ENCODE measurements around the gene ARHGAP28.

GRCh38 chr18:6744816-6745455 lies 15.4 kb downstream of the ARHGAP28 start:
- no peak for TF ChIP-seq CTCF (IDR thresholded peaks at IDR 0.05 in 2 of 3, conservative IDR thresholded peaks at IDR 0.05 in 1 of 3; ENCODE audit: control insufficient read depth in 2 of 3, extremely low read depth in 1 of 3, insufficient read depth in 1 of 3, low read depth in 3 of 3, low read length in 3 of 3)
- TF ChIP-seq RFX5 (IDR thresholded peaks at IDR 0.05; ENCODE audit: low read depth, low read length), result no peak
- TF ChIP-seq CHD2 (IDR thresholded peaks at IDR 0.05; ENCODE audit: borderline replicate concordance, low read depth, low read length), result no peak
- TF ChIP-seq CEBPB (IDR thresholded peaks at IDR 0.05; ENCODE audit: borderline replicate concordance in 1 of 2, low read depth in 2 of 2, low read length in 2 of 2), result no peak
- TF ChIP-seq BRCA1 (IDR thresholded peaks at IDR 0.05; ENCODE audit: low read depth, low read length), result no peak
- TF ChIP-seq NR2C2 (IDR thresholded peaks at IDR 0.05; ENCODE audit: borderline replicate concordance, control insufficient read depth, insufficient read length, low read depth), result no peak
- TF ChIP-seq BCL3 (IDR thresholded peaks at IDR 0.05; ENCODE audit: borderline replicate concordance, insufficient read depth, low read depth, low read length, poor library complexity, severe bottlenecking), result no peak
